Activated CD8-positive, alpha-beta memory T cell treated with anti-CD3 and anti-CD28 coated beads for 4 hours (primary cell): ENCODE measurements around the gene TLE6.
"Not testable (repeated sequence)": the region's sequence is repeated elsewhere in the genome, so short reads cannot be mapped to it uniquely, and the experiment has no call there.

Source experiments
- DNase-seq, 2 donors: peaks; one replicate each; pipeline ENCODE4 v3.0.0-alpha.2; 2020; ENCODE audit warnings: low read depth in 2 of 2

Gene TLE6

GRCh38 chr19:3028305-3029064, 51.1 kb downstream of the TLE6 start:
- no peak for DNase-seq

GRCh38 chr19:3029065-3029923, 51.9 kb downstream of the TLE6 start, which contains the start of gene TLE2:
TSS of gene TLE2 (minus strand) at chr19:3029280. CDS start at chr19:3028904, 376 bp downstream.
- DNase-seq: no peak

- no peak for DNase-seq
These were observed 54.2 kb downstream of the TLE6 start for GRCh38 chr19:3031607-3031867.

GRCh38 chr19:3033595-3034405, 56.4 kb downstream of the TLE6 start:
- DNase-seq: no peak

GRCh38 chr19:3034406-3034655, 57.0 kb downstream of the TLE6 start:
- no peak for DNase-seq

- DNase-seq: no peak
These were observed 57.5 kb downstream of the TLE6 start for GRCh38 chr19:3034656-3035541.

GRCh38 chr19:3035542-3036118, 58.3 kb downstream of the TLE6 start:
- DNase-seq: peak; percentile 83 to 92

GRCh38 chr19:3036119-3036976, 59.0 kb downstream of the TLE6 start:
- peak; percentile 54 to 65 for DNase-seq

GRCh38 chr19:3036977-3037544, 59.7 kb downstream of the TLE6 start:
- not testable (repeated sequence) for DNase-seq

GRCh38 chr19:3038214-3038613, 60.9 kb downstream of the TLE6 start:
- DNase-seq: no peak

GRCh38 chr19:3039125-3039524, 61.8 kb downstream of the TLE6 start:
- DNase-seq: no peak

GRCh38 chr19:3039641-3040077, 62.3 kb downstream of the TLE6 start:
- no peak for DNase-seq

- DNase-seq: no peak
These were observed 64.0 kb downstream of the TLE6 start for GRCh38 chr19:3041327-3041726.

- no peak for DNase-seq
These were observed 64.6 kb downstream of the TLE6 start for GRCh38 chr19:3041761-3042620.

GRCh38 chr19:3042621-3043267, 65.4 kb downstream of the TLE6 start:
- no peak for DNase-seq
